Activated B cell treated with CpG ODN at 0.5 μM for 24 hours (primary cell): ENCODE data around the gene ADGRG6. TPM values are rescaled to one million over a fixed set of nuclear protein-coding genes. Genes with fewer than 3 reads are reported as not detected.

Experiments
- ATAC-seq: fragments of 200-7000 bp; cut with Tn5 transposase; one replicate; pipeline ENCODE4 v1.10.0; 2021; ENCODE audit warnings: low read depth, mild to moderate bottlenecking, moderate library complexity
- CTCF ChIA-PET: fragments of 350-600 bp; sonication (Branson Sonifier 250); formaldehyde crosslinking; loops from one replicate; lab custom pipeline; 2021; ENCODE audit warnings: antibody characterized with exemption; lab: Charles Lee
- POLR2A ChIA-PET: fragments of 350-600 bp; sonication (Branson Sonifier 250); formaldehyde crosslinking; loops from one replicate; lab custom pipeline; 2021; ENCODE audit warnings: antibody characterized with exemption; lab: Charles Lee
- DNase-seq: peaks from one replicate; pipeline ENCODE4 v3.0.0; 2022
- H3K27ac Mint-ChIP-seq: one replicate; pipeline ENCODE4 v1.8.0; 2020; ENCODE audit warnings: mixed read lengths
- H3K27me3 Mint-ChIP-seq: one replicate; pipeline ENCODE4 v1.8.0; 2021; ENCODE audit warnings: mixed read lengths
- H3K36me3 Mint-ChIP-seq: one replicate; pipeline ENCODE4 v1.8.0; 2021; ENCODE audit warnings: low read depth, mixed read lengths
- H3K4me1 Mint-ChIP-seq: one replicate; pipeline ENCODE4 v1.8.0; 2021; ENCODE audit warnings: mixed read lengths
- H3K4me3 Mint-ChIP-seq: one replicate; pipeline ENCODE4 v1.8.0; 2020; ENCODE audit warnings: mild to moderate bottlenecking, mixed read lengths
- H3K9me3 Mint-ChIP-seq: one replicate; pipeline ENCODE4 v1.8.0; 2020; ENCODE audit warnings: mixed read lengths
- CTCF ChIP-seq: fragments of 200-600 bp; IDR thresholded peaks from one replicate; pipeline ENCODE4 v1.8.0; 2022; ENCODE audit warnings: antibody characterized with exemption, mild to moderate bottlenecking
- intact Hi-C: fragments of 100-400 bp; cut with micrococcal nuclease; formaldehyde crosslinking; loops from one replicate; pipeline ENCODE4 v1.15.1; 2024
- total RNA-seq: library from RNA; stranded (reverse); gene quantifications from 2 replicates; pipeline ENCODE4 v1.2.3, GENCODE V29; 2022

ADGRG6 gene
- total RNA-seq, 1 donor from 2014 or later = not detected

- H3K27me3 Mint-ChIP-seq = peaks cover 2% of the 10 kb centered on the region
- H3K4me3 Mint-ChIP-seq = no peak overlapping the region
- no peaks in the 10 kb centered on the region for H3K36me3 Mint-ChIP-seq
- DNase-seq (no peak), ATAC-seq (no peak)
- no peaks in the 10 kb centered on the region for H3K4me1 Mint-ChIP-seq
- H3K27ac Mint-ChIP-seq = no peak overlapping the region
- no peaks in the 10 kb centered on the region for H3K9me3 Mint-ChIP-seq
- ChIA-PET CTCF (no interaction called here), POLR2A (no interaction called here)
- TF ChIP-seq CTCF = no peak
- intact Hi-C loops = no loop called here
Measured at GRCh38 chr6:142381181-142381580, 79.4 kb downstream of the ADGRG6 start.

GRCh38 chr6:142381845-142382378, 80.1 kb downstream of the ADGRG6 start:
- no peak overlapping the region for H3K27ac Mint-ChIP-seq
- H3K27me3 Mint-ChIP-seq = peaks cover 2% of the 10 kb centered on the region
- TF ChIP-seq CTCF = no peak
- ChIA-PET POLR2A (no interaction called here), CTCF (no interaction called here)
- intact Hi-C loops = no loop called here
- no peaks in the 10 kb centered on the region for H3K9me3 Mint-ChIP-seq
- DNase-seq (no peak), ATAC-seq (no peak)
- no peak overlapping the region for H3K4me3 Mint-ChIP-seq
- H3K4me1 Mint-ChIP-seq = no peaks in the 10 kb centered on the region
- H3K36me3 Mint-ChIP-seq = no peaks in the 10 kb centered on the region

GRCh38 chr6:142384519-142385254, 82.9 kb downstream of the ADGRG6 start:
- Mint-ChIP-seq H3K4me1 (no peaks in the 10 kb centered on the region), H3K27ac (no peak overlapping the region), H3K4me3 (no peak overlapping the region), H3K36me3 (no peaks in the 10 kb centered on the region), H3K9me3 (no peaks in the 10 kb centered on the region), H3K27me3 (peaks cover 2% of the 10 kb centered on the region)
- ATAC-seq (no peak), DNase-seq (no peak)
- CTCF ChIA-PET = no interaction called here
- POLR2A ChIA-PET = no interaction called here
- TF ChIP-seq CTCF = no peak
- intact Hi-C loops = no loop called here

- Mint-ChIP-seq H3K27ac (no peak overlapping the region), H3K36me3 (no peaks in the 10 kb centered on the region), H3K4me1 (no peaks in the 10 kb centered on the region), H3K4me3 (no peak overlapping the region), H3K9me3 (no peaks in the 10 kb centered on the region), H3K27me3 (peaks cover 2% of the 10 kb centered on the region)
- ChIA-PET CTCF (no interaction called here), POLR2A (no interaction called here)
- intact Hi-C loops = no loop called here
- DNase-seq (no peak), ATAC-seq (no peak)
- no peak for TF ChIP-seq CTCF
Measured at GRCh38 chr6:142385352-142385751, 83.5 kb downstream of the ADGRG6 start.

GRCh38 chr6:142386657-142387056, 84.8 kb downstream of the ADGRG6 start:
- Mint-ChIP-seq H3K4me3 (no peak overlapping the region), H3K27me3 (peaks cover 2% of the 10 kb centered on the region), H3K9me3 (no peaks in the 10 kb centered on the region), H3K4me1 (no peaks in the 10 kb centered on the region), H3K36me3 (no peaks in the 10 kb centered on the region), H3K27ac (no peak overlapping the region)
- ATAC-seq (no peak), DNase-seq (no peak)
- ChIA-PET CTCF (interaction anchor here (1.9 kb wide), 1 partner anchor 240 kb away, joined by 9 read pairs; the partner anchor contains the start of genes NMBR and VTA1), POLR2A (no interaction called here)
- intact Hi-C loops = no loop called here
- TF ChIP-seq CTCF = no peak
